K562 (cell line): ENCODE measurements around the gene ZC3H6. TPM values are rescaled to one million over a fixed set of nuclear protein-coding genes. Genes with fewer than 3 reads are reported as not detected.
A peak's percentile ranks its signal among the peaks of the same experiment; 100 is the strongest.

ENCODE experiments used
- CCAR2 ChIP-seq: fragments of 200-400 bp; formaldehyde crosslinking; IDR thresholded peaks from 2 replicates; pipeline ENCODE4 v1.6.1; 2017; ENCODE audit warnings: mild to moderate bottlenecking, low read depth, low read length
- CHCHD3 ChIP-seq: fragments of 250-450 bp; sonication (Bioruptor Pico); IDR thresholded peaks from 2 replicates; pipeline ENCODE4 v2.1.2; 2022; ENCODE audit warnings: mild to moderate bottlenecking
- CREB1 ChIP-seq, 2 experiments: sonication (generic) in 1 of 2; formaldehyde crosslinking in 1 of 2; IDR thresholded peaks; 2 replicates each; pipeline versions ENCODE4 v1.6.1 to v1.8.0; 2012 to 2022; ENCODE audit warnings: inconsistent platforms in 1 of 2, mild to moderate bottlenecking in 1 of 2, missing genetic modification reagents in 1 of 2, moderate library complexity in 1 of 2
- DNMT1 ChIP-seq: fragments of 450-650 bp; IDR thresholded peaks from 2 replicates; pipeline ENCODE4 v1.6.1; 2016; ENCODE audit warnings: antibody characterized with exemption, mild to moderate bottlenecking
- EP400 ChIP-seq: fragments of 450-650 bp; IDR thresholded peaks from 2 replicates; pipeline ENCODE4 v1.6.1; 2017; ENCODE audit warnings: antibody characterized with exemption, mild to moderate bottlenecking, moderate library complexity
- FOXK1 ChIP-seq: sonication (generic); formaldehyde crosslinking; IDR thresholded peaks from 2 replicates; pipeline ENCODE4 v1.8.0; 2022; ENCODE audit warnings: missing genetic modification reagents, mild to moderate bottlenecking, borderline replicate concordance
- FOXK2 ChIP-seq, 2 experiments: fragments of 450-650 bp; IDR thresholded peaks in 1 of 2; conservative IDR thresholded peaks in 1 of 2; 2 replicates each; pipeline ENCODE4 v1.6.1; 2016; ENCODE audit warnings: low read depth in 2 of 2, mild to moderate bottlenecking in 1 of 2
- GATA2 ChIP-seq: sonication (generic); formaldehyde crosslinking; IDR thresholded peaks from 2 replicates; pipeline ENCODE4 v1.4.0; 2020; ENCODE audit warnings: mild to moderate bottlenecking, missing genetic modification reagents
- GMEB1 ChIP-seq: fragments of 250-450 bp; sonication (Bioruptor Pico); IDR thresholded peaks from 2 replicates; pipeline ENCODE4 v1.4.0; 2020; ENCODE audit warnings: mild to moderate bottlenecking
- NCOA1 ChIP-seq: fragments of 450-650 bp; IDR thresholded peaks from 2 replicates; pipeline ENCODE4 v1.6.1; 2016; ENCODE audit warnings: low read depth
- POLR2AphosphoS5 ChIP-seq: IDR thresholded peaks from 2 replicates; pipeline ENCODE4 v1.6.1; 2011; ENCODE audit warnings: mild to moderate bottlenecking, low read depth, low read length, moderate library complexity; ENCODE audit not compliant: control insufficient read depth, insufficient read depth
- PPARD ChIP-seq: fragments of 250-450 bp; sonication (Bioruptor Pico); IDR thresholded peaks from 2 replicates; pipeline ENCODE4 v1.8.0; 2022; ENCODE audit warnings: inconsistent platforms, mild to moderate bottlenecking, moderate library complexity
- RAD51 ChIP-seq: fragments of 450-650 bp; IDR thresholded peaks from 2 replicates; pipeline ENCODE4 v1.7.1; 2016; ENCODE audit warnings: low read depth, mild to moderate bottlenecking, borderline replicate concordance
- SUPT5H ChIP-seq: fragments of 450-650 bp; IDR thresholded peaks from 2 replicates; pipeline ENCODE4 v1.6.1; 2016
- XRCC5 ChIP-seq: fragments of 200-400 bp; formaldehyde crosslinking; IDR thresholded peaks from 2 replicates; pipeline ENCODE4 v1.6.1; 2017; ENCODE audit warnings: low read depth, mild to moderate bottlenecking, low read length
- ZBTB1 ChIP-seq: sonication (generic); formaldehyde crosslinking; IDR thresholded peaks from 2 replicates; pipeline ENCODE4 v1.8.1; 2023; ENCODE audit warnings: missing genetic modification reagents, low read depth, mild to moderate bottlenecking, borderline replicate concordance
- ZNF699 ChIP-seq: fragments of 250-450 bp; sonication (Bioruptor Pico); IDR thresholded peaks from 2 replicates; pipeline ENCODE4 v1.8.0; 2021; ENCODE audit warnings: mild to moderate bottlenecking, moderate library complexity; ENCODE audit not compliant: insufficient replicate concordance
- ZNF778 ChIP-seq: fragments of 450-650 bp; formaldehyde crosslinking; IDR thresholded peaks from 2 replicates; pipeline ENCODE4 v1.4.0; 2020; ENCODE audit warnings: mild to moderate bottlenecking, moderate library complexity
- polyA plus RNA-seq, 8 experiments: library from polyadenylated mRNA; depleted of rRNA in 4 of 8; stranded (reverse) in 5 of 8; unstranded in 3 of 8; fragments of >200 nt; fragmentation: Nextera tagmentation in 2 of 8; fragmentation: Illumina TruSeq in 1 of 8; extraction: Ambion mirVana in 2 of 8; extraction: Trizol in 1 of 8; gene quantifications; 2 replicates each; pipeline versions ENCODE4 v1.2.1 to v1.2.3, GENCODE V29; 2011 to 2014; ENCODE audit warnings: inconsistent platforms in 1 of 8, missing spikeins in 1 of 8
- total RNA-seq, 7 experiments: library from RNA; depleted of rRNA in 6 of 7; stranded (reverse); fragments of >200 nt in 6 of 7; fragmentation: Illumina TruSeq in 2 of 7; extraction: Trizol in 2 of 7; gene quantifications; 2 replicates each; pipeline versions ENCODE4 v1.2.1 to v1.2.3, GENCODE V29; 2011 to 2021; ENCODE audit warnings: low replicate concordance in 1 of 7
- TF ChIP-seq, protein P1 (sequence below): fragments of 450-650 bp; IDR thresholded peaks from 2 replicates; pipeline ENCODE4 v1.7.0; 2016; ENCODE audit warnings: borderline replicate concordance
- TF ChIP-seq, protein P2 (sequence below), 2 experiments: fragments of 200-800 bp in 1 of 2; sonication (Bioruptor generic) in 1 of 2; sonication (generic) in 1 of 2; formaldehyde crosslinking in 1 of 2; IDR thresholded peaks in 1 of 2; conservative IDR thresholded peaks in 1 of 2; 2 replicates each; pipeline versions ENCODE4 v1.5.0 to v1.6.1; 2016 to 2020; ENCODE audit warnings: missing compliant biosample characterization in 1 of 2, missing genetic modification characterization in 1 of 2, missing genetic modification reagents in 1 of 2
- TF ChIP-seq, protein P3 (sequence below): fragments of 200-800 bp; sonication (Bioruptor generic); IDR thresholded peaks from 2 replicates; pipeline ENCODE4 v1.6.1; 2017; ENCODE audit warnings: missing genetic modification characterization, missing compliant biosample characterization

Gene ZC3H6
- total and polyA plus RNA-seq, 9 of the 15 experiments (the other 6 are each of a cell fraction or from before 2014, with no cell fraction given) = 0.45 to 1.9 (median 1.5) TPM

DNA sequence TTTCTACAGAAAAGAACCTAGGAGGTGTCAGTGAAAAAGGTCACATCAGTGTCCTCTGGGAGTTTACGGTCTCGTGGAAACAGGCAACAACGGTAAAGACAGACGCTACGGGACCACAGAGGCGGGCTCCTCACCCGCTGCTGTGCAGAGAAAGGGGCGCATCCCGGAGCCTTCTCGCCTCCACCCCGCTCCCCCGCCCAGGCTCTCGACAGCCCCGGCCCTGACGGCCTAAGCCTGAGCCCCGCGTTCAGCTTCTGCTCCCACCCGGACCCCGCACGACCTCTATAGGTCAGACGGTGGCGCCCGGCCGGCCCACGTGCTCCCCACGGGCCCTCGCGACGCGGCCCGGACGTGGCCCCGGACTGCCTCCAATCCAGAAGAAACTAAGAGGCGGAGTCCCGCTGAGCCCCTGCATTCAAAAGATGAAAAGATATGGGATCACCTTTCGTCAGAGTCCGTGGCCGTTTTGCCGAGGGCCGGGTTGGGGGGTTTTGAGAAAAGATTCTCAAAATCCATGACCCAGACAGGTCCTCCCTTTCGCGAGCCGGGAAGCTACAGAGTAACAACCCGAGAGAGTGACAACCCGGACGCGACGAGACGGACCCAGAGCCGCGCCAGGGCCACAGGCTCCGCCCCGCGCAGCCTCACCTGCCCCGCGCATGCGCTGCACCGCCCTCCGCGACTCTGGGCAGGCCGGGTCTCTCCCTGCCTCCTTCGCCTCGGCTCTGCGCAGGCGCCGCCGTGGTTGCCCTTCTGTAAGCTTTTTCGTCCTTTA lies 20.7 kb upstream of the ZC3H6 start, which contains the start of gene ZC3H8 (continued):
- TF ChIP-seq GMEB1 (CRISPR knock-in tag) (peak; percentile 31; the same call in 1 of the 2 replicates), POLR2AphosphoS5 (peak; percentile 89), CCAR2 (no peak), GATA2 (CRISPR knock-in tag) (peak; percentile 66; the same call in 1 of the 2 replicates), ZBTB1 (no peak), XRCC5 (no peak), PPARD (CRISPR knock-in tag) (no peak), ZNF699 (CRISPR knock-in tag) (no peak), NCOA1 (no peak), EP400 (peak; percentile 96), SUPT5H (peak; percentile 86), DNMT1 (no peak), FOXK1 (CRISPR knock-in tag) (no peak), RAD51 (peak; percentile 40; the same call in 1 of the 2 replicates), ZNF778 (no peak), FOXK2 (conservative IDR thresholded peaks at IDR 0.05 in 1 of 2, IDR thresholded peaks at IDR 0.05 in 1 of 2; ENCODE audit: low read depth in 2 of 2) (peak; percentile 61 to 63; a peak in 3 of 4 replicates), CHCHD3 (no peak), CREB1 (IDR thresholded peaks at IDR 0.05) (peak; percentile 74; the same call in 1 of the 2 replicates), CREB1 (CRISPR knock-in tag; IDR thresholded peaks at IDR 0.05) (peak; percentile 71)
- TF ChIP-seq, protein P1, sequence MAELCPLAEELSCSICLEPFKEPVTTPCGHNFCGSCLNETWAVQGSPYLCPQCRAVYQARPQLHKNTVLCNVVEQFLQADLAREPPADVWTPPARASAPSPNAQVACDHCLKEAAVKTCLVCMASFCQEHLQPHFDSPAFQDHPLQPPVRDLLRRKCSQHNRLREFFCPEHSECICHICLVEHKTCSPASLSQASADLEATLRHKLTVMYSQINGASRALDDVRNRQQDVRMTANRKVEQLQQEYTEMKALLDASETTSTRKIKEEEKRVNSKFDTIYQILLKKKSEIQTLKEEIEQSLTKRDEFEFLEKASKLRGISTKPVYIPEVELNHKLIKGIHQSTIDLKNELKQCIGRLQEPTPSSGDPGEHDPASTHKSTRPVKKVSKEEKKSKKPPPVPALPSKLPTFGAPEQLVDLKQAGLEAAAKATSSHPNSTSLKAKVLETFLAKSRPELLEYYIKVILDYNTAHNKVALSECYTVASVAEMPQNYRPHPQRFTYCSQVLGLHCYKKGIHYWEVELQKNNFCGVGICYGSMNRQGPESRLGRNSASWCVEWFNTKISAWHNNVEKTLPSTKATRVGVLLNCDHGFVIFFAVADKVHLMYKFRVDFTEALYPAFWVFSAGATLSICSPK = no peak
- TF ChIP-seq, protein P2, sequence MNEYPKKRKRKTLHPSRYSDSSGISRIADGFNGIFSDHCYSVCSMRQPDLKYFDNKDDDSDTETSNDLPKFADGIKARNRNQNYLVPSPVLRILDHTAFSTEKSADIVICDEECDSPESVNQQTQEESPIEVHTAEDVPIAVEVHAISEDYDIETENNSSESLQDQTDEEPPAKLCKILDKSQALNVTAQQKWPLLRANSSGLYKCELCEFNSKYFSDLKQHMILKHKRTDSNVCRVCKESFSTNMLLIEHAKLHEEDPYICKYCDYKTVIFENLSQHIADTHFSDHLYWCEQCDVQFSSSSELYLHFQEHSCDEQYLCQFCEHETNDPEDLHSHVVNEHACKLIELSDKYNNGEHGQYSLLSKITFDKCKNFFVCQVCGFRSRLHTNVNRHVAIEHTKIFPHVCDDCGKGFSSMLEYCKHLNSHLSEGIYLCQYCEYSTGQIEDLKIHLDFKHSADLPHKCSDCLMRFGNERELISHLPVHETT (CRISPR knock-in tag; conservative IDR thresholded peaks at IDR 0.05 in 1 of 2, IDR thresholded peaks at IDR 0.05 in 1 of 2) = peak in 1 of 2 experiments; percentile 39; a peak in 1 of 4 replicates
- TF ChIP-seq, protein P3, sequence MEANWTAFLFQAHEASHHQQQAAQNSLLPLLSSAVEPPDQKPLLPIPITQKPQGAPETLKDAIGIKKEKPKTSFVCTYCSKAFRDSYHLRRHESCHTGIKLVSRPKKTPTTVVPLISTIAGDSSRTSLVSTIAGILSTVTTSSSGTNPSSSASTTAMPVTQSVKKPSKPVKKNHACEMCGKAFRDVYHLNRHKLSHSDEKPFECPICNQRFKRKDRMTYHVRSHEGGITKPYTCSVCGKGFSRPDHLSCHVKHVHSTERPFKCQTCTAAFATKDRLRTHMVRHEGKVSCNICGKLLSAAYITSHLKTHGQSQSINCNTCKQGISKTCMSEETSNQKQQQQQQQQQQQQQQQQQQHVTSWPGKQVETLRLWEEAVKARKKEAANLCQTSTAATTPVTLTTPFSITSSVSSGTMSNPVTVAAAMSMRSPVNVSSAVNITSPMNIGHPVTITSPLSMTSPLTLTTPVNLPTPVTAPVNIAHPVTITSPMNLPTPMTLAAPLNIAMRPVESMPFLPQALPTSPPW (CRISPR knock-in tag) = peak; percentile 39; the same call in 1 of the 2 replicates
